ENCODE measurements around the gene CACUL1. TPM values are rescaled to one million over a fixed set of nuclear protein-coding genes. Genes with fewer than 3 reads are reported as not detected.
"Not testable (repeated sequence)": the region's sequence is repeated elsewhere in the genome, so short reads cannot be mapped to it uniquely, and the experiment has no call there.

Gene CACUL1
- 10 to 100 TPM; 27.5 to 27.6 TPM for total RNA-seq

DNA sequence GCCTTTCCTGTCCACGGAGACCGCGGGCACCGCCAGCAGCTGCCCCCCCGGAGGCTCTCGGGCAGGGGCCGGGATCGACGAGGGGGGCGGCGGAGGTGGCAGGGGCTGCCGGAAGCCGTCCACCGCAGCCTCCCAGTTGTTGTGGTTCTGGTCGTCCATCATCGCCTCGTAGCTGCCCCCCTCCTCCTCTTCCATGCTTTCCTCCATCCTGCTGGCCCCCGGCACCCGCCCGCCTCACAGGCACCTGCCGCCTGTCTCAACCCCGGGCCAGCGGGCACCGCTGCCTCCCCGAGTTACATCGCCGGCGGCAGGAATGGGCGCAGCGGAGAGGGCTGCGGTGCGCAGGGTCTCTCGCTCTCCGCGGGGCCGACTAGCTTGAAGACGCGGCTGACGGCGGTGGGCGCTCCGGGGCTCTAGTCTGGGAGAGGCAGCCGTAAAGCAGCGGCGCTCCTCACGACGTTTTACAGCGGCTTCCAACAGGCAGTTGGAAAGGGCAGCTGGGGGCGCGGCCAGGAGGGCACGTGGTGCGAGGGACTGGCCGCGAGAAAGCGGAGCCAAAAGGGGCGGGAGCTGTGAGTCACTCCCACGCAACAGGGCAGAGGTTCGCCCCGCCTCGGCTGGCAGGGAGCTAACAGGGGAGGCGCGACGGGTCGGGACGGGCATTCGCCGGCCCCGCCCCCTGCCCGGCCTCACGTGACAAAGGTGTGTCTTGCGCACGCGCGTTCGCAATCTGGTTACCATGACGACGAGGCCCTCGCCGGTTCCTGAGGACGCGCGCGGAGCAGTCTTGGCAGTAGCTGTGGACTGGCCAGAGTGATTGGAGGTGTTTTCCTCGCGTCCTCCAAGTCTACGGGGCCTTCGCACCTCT is at the start of gene CACUL1:
TSS of gene CACUL1 (minus strand) at position 415 of the 868 bp plus-strand sequence. CDS start at position 207, 208 bp downstream.
- H3K4me1 Mint-ChIP-seq = peaks cover 31% of the 10 kb centered on the region
- no peaks in the 10 kb centered on the region for H3K9me3 Mint-ChIP-seq
- H3K27me3 Mint-ChIP-seq = peaks cover 8% of the 10 kb centered on the region
- ChIA-PET POLR2A (interaction anchor here (1.5 kb wide), 1 partner anchor 277 kb away, joined by 4 read pairs; no protein-coding TSS in a partner anchor), CTCF (interaction anchor here (0.6 to 1.7 kb wide), 5 partner anchors 9 to 56 kb away, joined by 3 to 4 read pairs (median 3); no protein-coding TSS in a partner anchor)
- DNase-seq = peak; percentile 100
- peak within 1 kb of the TSS; percentile 90 for H3K4me3 Mint-ChIP-seq
- peak within 1 kb of the TSS; percentile 88 for H3K27ac Mint-ChIP-seq
- H3K36me3 Mint-ChIP-seq (ENCODE audit: low read depth) = peaks cover 5% of the 10 kb centered on the region

DNA sequence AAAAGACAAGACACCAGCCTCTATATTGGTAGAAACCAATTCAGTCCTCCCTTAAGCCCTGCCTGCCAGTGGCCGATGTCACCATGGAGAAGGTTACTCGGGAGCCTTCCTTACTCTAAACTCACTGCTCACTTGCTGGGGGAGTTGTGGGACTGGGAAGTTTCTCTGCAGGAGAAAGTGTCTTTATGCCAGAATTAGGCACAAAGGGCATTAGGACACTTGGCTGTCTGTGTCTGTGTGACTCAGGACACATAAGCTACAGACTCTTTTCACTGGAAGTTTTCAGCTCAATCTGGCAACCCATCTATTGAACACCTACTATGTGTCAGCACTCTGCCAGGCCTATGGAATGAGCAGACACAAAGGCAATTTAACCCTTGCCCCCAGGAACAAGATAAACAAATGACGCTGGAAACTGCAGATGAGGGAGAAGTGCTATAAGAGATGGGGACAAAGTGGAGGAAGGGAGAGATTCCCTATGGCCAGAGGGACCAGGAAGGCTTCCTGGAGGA is 49.5 kb upstream of the CACUL1 start:
- DNase-seq = no peak
- Mint-ChIP-seq H3K27ac (no peak overlapping the region), H3K27me3 (peaks cover 3% of the 10 kb centered on the region), H3K36me3 (ENCODE audit: low read depth) (no peaks in the 10 kb centered on the region), H3K9me3 (no peaks in the 10 kb centered on the region), H3K4me1 (no peaks in the 10 kb centered on the region), H3K4me3 (no peak overlapping the region)
- ChIA-PET POLR2A (no interaction called here), CTCF (interaction anchor here (0.5 to 1.3 kb wide), 2 partner anchors 49 to 691 kb away, joined by 3 to 4 read pairs; partner anchors contain the start of gene CACUL1)

DNA sequence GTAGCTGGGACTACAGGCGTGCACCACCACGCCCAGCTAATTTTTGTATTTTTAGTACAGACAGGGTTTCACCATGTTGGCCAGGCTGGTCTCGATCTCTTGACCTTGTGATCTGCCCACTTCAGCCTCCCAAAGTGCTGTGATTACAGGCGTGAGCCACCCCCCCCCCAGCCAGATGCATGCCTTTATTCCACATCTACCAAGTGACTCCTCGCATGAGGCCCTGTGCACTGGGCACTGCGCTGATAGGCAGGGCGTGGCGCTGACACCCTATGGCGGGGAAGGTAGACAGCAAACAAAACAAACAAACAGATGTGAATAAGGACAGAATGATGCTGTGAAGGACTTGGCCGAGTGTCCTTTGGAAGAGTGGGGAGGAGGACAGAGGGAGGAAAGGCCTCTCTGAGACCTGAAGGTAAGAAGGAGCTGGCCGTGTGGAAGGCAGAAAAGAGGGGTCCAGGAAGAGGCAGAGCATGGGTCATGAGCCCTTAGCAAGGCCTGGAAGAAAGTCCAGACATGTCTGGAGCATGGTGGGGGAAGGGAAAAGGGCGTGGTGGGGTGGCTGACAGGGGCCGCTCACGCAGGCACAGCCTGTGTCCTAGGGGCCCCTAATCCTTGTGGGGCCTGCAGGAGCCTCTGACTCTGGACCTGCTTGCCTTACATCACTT is 47.5 kb upstream of the CACUL1 start:
- Mint-ChIP-seq H3K4me1 (no peaks in the 10 kb centered on the region), H3K27me3 (peaks cover 10% of the 10 kb centered on the region), H3K4me3 (no peak overlapping the region), H3K9me3 (no peaks in the 10 kb centered on the region), H3K36me3 (ENCODE audit: low read depth) (no peaks in the 10 kb centered on the region), H3K27ac (no peak overlapping the region)
- CTCF ChIA-PET = no interaction called here
- no peak for DNase-seq
- POLR2A ChIA-PET = no interaction called here

DNA sequence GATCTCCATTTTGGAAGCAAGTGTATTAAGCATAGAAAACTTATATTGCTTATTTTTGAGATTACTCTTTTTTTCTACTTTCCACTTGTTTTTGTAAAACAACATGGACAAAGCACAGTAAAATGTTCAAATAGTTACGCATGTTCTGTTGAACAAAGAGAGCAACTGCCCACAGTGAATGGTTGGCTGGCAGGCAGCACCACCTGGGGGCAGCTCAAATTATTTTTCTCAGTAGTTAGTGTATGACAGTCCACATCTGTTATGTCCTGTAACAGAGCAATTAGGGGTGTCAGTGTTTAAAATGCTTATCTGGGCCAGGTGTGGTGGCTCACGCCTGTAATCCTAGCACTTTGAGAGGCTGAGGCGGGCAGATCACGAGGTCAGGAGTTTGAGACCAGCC is 46.1 kb upstream of the CACUL1 start:
- CTCF ChIA-PET = interaction anchor here (0.6 to 1.2 kb wide), 2 partner anchors 26 to 756 kb away, joined by 3 read pairs; no protein-coding TSS in a partner anchor
- POLR2A ChIA-PET = no interaction called here
- peak; percentile 12 for DNase-seq
- Mint-ChIP-seq H3K27me3 (peaks cover 18% of the 10 kb centered on the region), H3K27ac (no peak overlapping the region), H3K9me3 (peaks cover 2% of the 10 kb centered on the region), H3K36me3 (ENCODE audit: low read depth) (no peaks in the 10 kb centered on the region), H3K4me3 (no peak overlapping the region), H3K4me1 (no peaks in the 10 kb centered on the region)

DNA sequence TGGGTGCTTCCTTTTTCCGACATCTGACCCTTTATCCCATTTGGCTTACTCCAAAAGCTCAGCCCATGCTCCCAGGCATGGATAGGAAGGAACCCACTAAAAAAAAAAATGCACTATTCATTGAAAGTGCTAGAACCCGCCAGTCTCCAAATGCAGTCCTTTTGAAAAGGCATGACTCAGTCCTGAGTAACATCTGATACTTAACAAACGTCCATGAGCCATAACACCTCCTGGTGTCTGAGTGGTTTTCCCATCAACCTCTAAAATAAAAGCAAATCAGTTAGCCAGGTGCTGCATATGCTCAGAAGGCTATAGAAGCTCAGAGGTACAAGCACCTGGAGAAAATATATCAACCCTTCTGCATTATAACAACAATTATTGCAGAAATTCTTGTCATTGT is 45.0 kb upstream of the CACUL1 start:
- H3K36me3 Mint-ChIP-seq (ENCODE audit: low read depth) = no peaks in the 10 kb centered on the region
- H3K27ac Mint-ChIP-seq = no peak overlapping the region
- no peak for DNase-seq
- H3K4me3 Mint-ChIP-seq = no peak overlapping the region
- H3K9me3 Mint-ChIP-seq = peaks cover 2% of the 10 kb centered on the region
- ChIA-PET POLR2A (interaction anchor here (0.7 kb wide), 1 partner anchor 220 kb away, joined by 8 read pairs; no protein-coding TSS in a partner anchor), CTCF (interaction anchor here (1.2 kb wide), 1 partner anchor 28 kb away, joined by 3 read pairs; no protein-coding TSS in a partner anchor)
- H3K27me3 Mint-ChIP-seq = peaks cover 18% of the 10 kb centered on the region
- H3K4me1 Mint-ChIP-seq = no peaks in the 10 kb centered on the region

DNA sequence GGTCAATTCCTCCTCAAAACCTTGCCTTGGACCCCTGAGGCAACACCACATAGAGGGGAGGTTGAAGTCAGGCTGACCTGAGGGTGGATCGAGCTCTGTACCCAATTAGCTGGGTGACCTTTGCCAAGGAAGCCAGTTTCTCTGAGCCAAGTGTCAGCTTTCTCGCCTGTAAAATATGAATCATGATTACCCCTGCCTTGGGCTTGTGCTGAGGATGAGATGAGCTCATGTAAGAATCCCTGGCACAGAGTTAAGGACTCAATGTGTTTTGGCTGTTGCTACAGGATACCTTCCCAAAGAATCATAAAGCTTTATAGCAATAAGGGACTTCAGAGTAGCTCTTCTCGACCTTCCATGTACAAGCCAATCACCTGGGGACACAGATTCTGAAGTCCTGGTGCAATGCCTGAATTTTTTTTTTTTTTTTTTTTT is 43.5 kb upstream of the CACUL1 start:
- POLR2A ChIA-PET = no interaction called here
- DNase-seq = no peak
- H3K9me3 Mint-ChIP-seq = peaks cover 2% of the 10 kb centered on the region

DNA sequence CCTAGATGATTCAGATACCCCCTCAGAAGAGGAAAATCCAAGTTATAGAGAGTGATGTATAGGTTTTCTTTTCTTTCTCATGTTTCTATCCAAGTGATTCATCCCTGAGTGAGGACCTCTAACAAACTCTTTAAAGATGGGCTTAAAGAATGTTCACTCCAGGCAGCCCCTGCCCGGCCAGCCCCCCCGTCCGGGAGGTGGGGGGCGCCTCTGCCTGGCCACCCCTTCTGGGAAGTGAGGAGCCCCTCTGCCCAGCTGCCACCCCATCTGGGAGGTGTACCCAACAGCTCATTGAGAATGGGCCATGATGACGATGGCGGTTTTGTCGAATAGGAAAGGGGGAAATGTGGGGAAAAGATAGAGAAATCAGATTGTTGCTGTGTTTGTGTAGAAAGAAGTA is 40.2 kb upstream of the CACUL1 start:
- H3K4me3 Mint-ChIP-seq; POLR2A ChIA-PET; DNase-seq; CTCF ChIA-PET; H3K36me3 Mint-ChIP-seq (ENCODE audit: low read depth); H3K4me1 Mint-ChIP-seq; H3K9me3 Mint-ChIP-seq; H3K27ac Mint-ChIP-seq: not testable (repeated sequence)
- H3K27me3 Mint-ChIP-seq = peaks cover 25% of the 10 kb centered on the region

More for the DNA sequence above, 43.5 kb upstream of the CACUL1 start:
- Mint-ChIP-seq H3K36me3 (ENCODE audit: low read depth) (no peaks in the 10 kb centered on the region), H3K4me3 (no peak overlapping the region), H3K4me1 (no peaks in the 10 kb centered on the region), H3K27me3 (peaks cover 18% of the 10 kb centered on the region), H3K27ac (no peak overlapping the region)
- CTCF ChIA-PET = interaction anchor here (0.6 kb wide), 1 partner anchor 378 kb away, joined by 3 read pairs; no protein-coding TSS in a partner anchor

DNA sequence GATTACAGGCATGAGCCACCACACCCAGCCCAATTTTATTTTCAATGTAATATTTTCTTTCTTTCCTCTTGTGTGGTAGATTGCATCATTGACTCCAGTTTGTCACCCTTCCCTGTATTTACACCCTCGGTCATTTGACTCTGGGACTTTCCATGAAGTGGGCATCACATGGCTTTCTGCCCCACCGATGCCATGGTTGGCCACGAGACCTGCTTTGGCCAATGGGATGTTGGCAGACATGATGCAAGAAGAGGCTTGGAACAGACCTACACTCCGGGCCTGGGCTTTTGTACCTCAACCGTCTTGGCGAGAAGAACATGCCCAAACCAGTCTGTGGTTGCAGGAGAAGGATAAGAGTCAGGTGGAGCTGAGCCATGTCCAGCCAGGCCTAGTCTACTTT is 38.8 kb upstream of the CACUL1 start:
- Mint-ChIP-seq H3K4me1 (no peaks in the 10 kb centered on the region), H3K27ac (no peak overlapping the region), H3K4me3 (no peak overlapping the region), H3K36me3 (ENCODE audit: low read depth) (no peaks in the 10 kb centered on the region), H3K9me3 (peaks cover 2% of the 10 kb centered on the region), H3K27me3 (peaks cover 24% of the 10 kb centered on the region)
- POLR2A ChIA-PET = no interaction called here
- CTCF ChIA-PET = no interaction called here
- no peak for DNase-seq

DNA sequence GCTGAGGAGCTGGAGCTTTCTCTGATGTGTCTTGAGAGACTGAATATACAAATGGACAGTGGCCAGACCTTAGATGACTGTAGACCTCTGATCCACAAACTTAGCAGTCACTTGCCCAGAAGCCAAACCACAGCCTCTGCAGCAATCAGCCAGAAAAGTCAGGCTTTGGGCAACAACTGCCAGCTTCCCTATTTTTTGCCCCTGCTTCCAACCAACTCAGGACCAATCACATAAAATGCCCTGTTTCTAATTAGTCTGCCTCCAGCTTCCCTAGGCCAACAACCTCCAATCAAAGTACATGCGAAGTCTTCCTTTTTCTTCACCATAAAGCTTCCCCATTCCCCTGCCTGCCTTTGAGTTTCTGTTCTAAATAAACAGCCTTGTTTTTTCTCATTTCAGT is 37.8 kb upstream of the CACUL1 start:
- no peaks in the 10 kb centered on the region for H3K36me3 Mint-ChIP-seq (ENCODE audit: low read depth)
- no peak overlapping the region for H3K27ac Mint-ChIP-seq
- H3K27me3 Mint-ChIP-seq = peaks cover 29% of the 10 kb centered on the region
- POLR2A ChIA-PET = no interaction called here
- no peak overlapping the region for H3K4me3 Mint-ChIP-seq
- DNase-seq = no peak
- CTCF ChIA-PET = no interaction called here
- no peaks in the 10 kb centered on the region for H3K4me1 Mint-ChIP-seq
- peaks cover 2% of the 10 kb centered on the region for H3K9me3 Mint-ChIP-seq

DNA sequence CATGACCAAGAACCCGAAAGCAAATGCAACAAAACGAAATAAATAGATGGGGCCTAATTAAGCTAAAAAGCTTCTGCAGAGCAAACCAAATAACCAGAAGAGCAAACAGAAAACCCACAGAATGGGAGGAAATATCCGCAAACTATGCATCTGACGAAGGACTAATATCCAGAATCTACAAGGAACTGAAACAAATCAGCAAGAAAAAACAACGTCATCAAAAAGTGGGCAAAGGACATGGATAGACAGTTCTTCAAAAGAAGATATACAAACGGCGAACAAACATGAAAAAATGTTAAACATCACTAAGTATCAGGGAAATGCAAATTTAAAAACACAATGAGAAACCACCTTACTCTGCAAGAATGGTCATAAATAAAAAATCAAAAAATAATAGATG is 35.3 kb upstream of the CACUL1 start:
- H3K4me1 Mint-ChIP-seq = no peaks in the 10 kb centered on the region
- H3K9me3 Mint-ChIP-seq = no peaks in the 10 kb centered on the region
- CTCF ChIA-PET = interaction anchor here (0.6 kb wide), 1 partner anchor 21 kb away, joined by 4 read pairs; no protein-coding TSS in a partner anchor
- no peak overlapping the region for H3K27ac Mint-ChIP-seq
- no peak overlapping the region for H3K4me3 Mint-ChIP-seq
- POLR2A ChIA-PET = no interaction called here
- no peaks in the 10 kb centered on the region for H3K36me3 Mint-ChIP-seq (ENCODE audit: low read depth)
- peaks cover 20% of the 10 kb centered on the region for H3K27me3 Mint-ChIP-seq
- DNase-seq = no peak

DNA sequence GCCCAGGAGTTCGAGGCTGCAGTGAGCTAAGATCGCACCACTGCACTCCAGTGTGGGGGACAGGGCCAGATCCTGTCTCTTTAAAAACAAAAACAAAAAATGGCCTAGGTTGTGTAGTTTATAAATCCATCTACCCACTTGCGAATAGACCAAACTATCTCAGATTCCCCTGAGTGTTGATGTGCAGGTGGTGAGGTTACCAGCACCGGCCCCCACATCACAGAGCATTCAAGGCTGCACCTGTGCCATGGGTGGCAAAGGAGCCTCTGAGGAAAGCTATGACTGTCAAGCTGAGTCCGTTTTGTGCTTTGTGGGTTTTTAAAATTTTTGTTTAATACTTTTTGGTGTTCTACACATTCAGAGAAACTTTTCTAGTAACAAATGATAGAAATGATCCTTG is 30.8 kb upstream of the CACUL1 start:
- ChIA-PET CTCF (interaction anchor here (0.6 kb wide), 2 partner anchors 20 to 209 kb away, joined by 3 to 4 read pairs; no protein-coding TSS in a partner anchor), POLR2A (no interaction called here)
- no peaks in the 10 kb centered on the region for H3K9me3 Mint-ChIP-seq
- H3K27me3 Mint-ChIP-seq = peaks cover 14% of the 10 kb centered on the region
- H3K36me3 Mint-ChIP-seq (ENCODE audit: low read depth) = no peaks in the 10 kb centered on the region
- no peak for DNase-seq
- no peak overlapping the region for H3K27ac Mint-ChIP-seq
- no peak overlapping the region for H3K4me3 Mint-ChIP-seq
- no peaks in the 10 kb centered on the region for H3K4me1 Mint-ChIP-seq

DNA sequence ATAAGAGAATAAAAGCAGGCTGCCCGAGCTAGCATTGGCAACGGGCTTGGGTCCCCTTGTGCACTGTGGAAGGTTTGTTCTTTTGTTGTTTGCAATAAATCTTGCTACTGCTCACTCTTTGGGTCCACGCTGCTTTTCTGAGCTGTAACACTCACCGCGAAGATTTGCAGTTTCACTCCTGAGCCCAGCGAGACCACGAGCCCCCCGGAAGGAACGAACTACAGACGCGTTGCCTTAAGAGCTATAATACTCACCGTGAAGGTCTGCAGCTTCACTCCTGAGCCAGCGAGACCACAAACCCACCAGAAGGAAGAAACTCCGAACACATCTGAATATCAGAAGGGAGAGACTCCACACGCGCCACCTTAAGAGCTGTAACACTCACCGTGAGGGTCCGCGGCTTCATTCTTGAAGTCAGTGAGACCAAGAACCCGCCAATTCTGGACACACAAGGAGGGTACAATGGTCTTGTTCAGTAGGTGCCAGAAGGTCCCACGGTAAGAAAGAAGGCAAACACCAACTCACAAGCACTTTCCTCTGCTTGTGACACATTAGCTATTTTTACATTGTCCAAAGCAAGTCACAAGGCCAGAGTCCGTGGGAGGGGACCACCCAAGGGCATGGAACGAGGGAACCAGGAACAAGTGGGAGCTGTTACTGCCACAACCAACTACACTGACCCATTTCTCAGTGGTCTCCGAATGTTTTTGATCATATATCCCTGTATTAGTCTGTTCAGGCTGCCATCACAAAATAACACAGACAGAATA is 29.2 kb upstream of the CACUL1 start:
- H3K27ac Mint-ChIP-seq = no peak overlapping the region

More for the DNA sequence above, 29.2 kb upstream of the CACUL1 start:
- DNase-seq = no peak
- Mint-ChIP-seq H3K27me3 (peaks cover 6% of the 10 kb centered on the region), H3K4me1 (no peaks in the 10 kb centered on the region), H3K9me3 (no peaks in the 10 kb centered on the region), H3K36me3 (ENCODE audit: low read depth) (no peaks in the 10 kb centered on the region), H3K4me3 (no peak overlapping the region)
- ChIA-PET POLR2A (no interaction called here), CTCF (no interaction called here)
